ENCODE measurements around the gene CCDC121. TPM values are rescaled to one million over a fixed set of nuclear protein-coding genes. Genes with fewer than 3 reads are reported as not detected.

The CCDC121 gene
- total and polyA plus RNA-seq, 2 of the 4 experiments (the other 2 are of a cell fraction) = 0.65 to 2.0 TPM

- Histone ChIP-seq H2BK5ac (ENCODE audit: low read depth, low read length, poor library complexity, severe bottlenecking) (no peak overlapping the region), H2BK15ac (ENCODE audit: low read depth, low read length) (no peak overlapping the region), H3K27me3 (ENCODE audit: control insufficient read depth, insufficient read depth, low read length) (no peaks in the 10 kb centered on the region), H3K4ac (ENCODE audit: low read depth, low read length) (no peak overlapping the region), H3K56ac (ENCODE audit: extremely low read depth, insufficient read depth, low read length) (no peak overlapping the region), H4K5ac (ENCODE audit: low read depth, low read length) (no peak overlapping the region), H3K36me3 (ENCODE audit: control insufficient read depth, insufficient read depth, low read length) (peaks cover 20% of the 10 kb centered on the region), H3K4me3 (ENCODE audit: insufficient read depth, low read depth, low read length) (no peak overlapping the region), H2AK9ac (replicated peaks; ENCODE audit: low read depth, low read length, poor library complexity) (no peak overlapping the region), H3K14ac (replicated peaks; ENCODE audit: low read depth, low read length) (no peak overlapping the region), H3K79me1 (ENCODE audit: low read depth in 1 of 2, low read length in 2 of 2) (peaks cover 0 to 2% of the 10 kb centered on the region in 2 experiments; a peak in 1 of 4 replicates), H4K8ac (ENCODE audit: low read depth in 2 of 2, low read length in 2 of 2) (no peak overlapping the region), H2AFZ (replicated peaks; ENCODE audit: low read length, poor library complexity) (no peak overlapping the region), H3K9me3 (ENCODE audit: control insufficient read depth, insufficient read depth, low read length) (no peaks in the 10 kb centered on the region), H2BK20ac (ENCODE audit: low read depth, low read length) (no peak overlapping the region), H4K20me1 (ENCODE audit: insufficient read depth, low read length) (no peaks in the 10 kb centered on the region), H3K27ac (ENCODE audit: insufficient read depth, low read length) (no peak overlapping the region), H2AK5ac (ENCODE audit: low read depth, low read length) (no peak overlapping the region), H4K91ac (ENCODE audit: insufficient read depth, low read depth, low read length) (no peak overlapping the region), H2BK120ac (ENCODE audit: low read depth, low read length) (no peak overlapping the region), H3K9me1 (ENCODE audit: insufficient read depth, low read length) (no peaks in the 10 kb centered on the region), H3K9ac (ENCODE audit: low read depth, low read length) (no peak overlapping the region), H3K18ac (ENCODE audit: low read depth, low read length) (no peak overlapping the region), H3K4me1 (ENCODE audit: control insufficient read depth, insufficient read depth, low read length) (no peaks in the 10 kb centered on the region), H3K4me2 (ENCODE audit: low read depth, low read length) (no peak overlapping the region), H3K23ac (ENCODE audit: low read depth, low read length) (no peak overlapping the region)
- DNase-seq = no peak
- CTCF ChIA-PET = no interaction called here
- TF ChIP-seq POLR2A (IDR thresholded peaks at IDR 0.05; ENCODE audit: low read depth, low read length) (no peak), BHLHE40 (IDR thresholded peaks at IDR 0.05; ENCODE audit: low read depth, low read length) (no peak), RAD21 (IDR thresholded peaks at IDR 0.05; ENCODE audit: low read length) (no peak), RFX5 (IDR thresholded peaks at IDR 0.05; ENCODE audit: low read depth, low read length) (no peak), MAZ (IDR thresholded peaks at IDR 0.05; ENCODE audit: borderline replicate concordance, low read depth, low read length) (no peak), NFE2L2 (IDR thresholded peaks at IDR 0.05; ENCODE audit: low read depth, low read length) (no peak), CTCF (conservative IDR thresholded peaks at IDR 0.05; ENCODE audit: low read depth, low read length) (no peak), SMC3 (IDR thresholded peaks at IDR 0.05; ENCODE audit: low read depth, low read length) (no peak), MAFK (IDR thresholded peaks at IDR 0.05; ENCODE audit: low read depth, low read length) (no peak)
- TF ChIP-seq, protein P1, sequence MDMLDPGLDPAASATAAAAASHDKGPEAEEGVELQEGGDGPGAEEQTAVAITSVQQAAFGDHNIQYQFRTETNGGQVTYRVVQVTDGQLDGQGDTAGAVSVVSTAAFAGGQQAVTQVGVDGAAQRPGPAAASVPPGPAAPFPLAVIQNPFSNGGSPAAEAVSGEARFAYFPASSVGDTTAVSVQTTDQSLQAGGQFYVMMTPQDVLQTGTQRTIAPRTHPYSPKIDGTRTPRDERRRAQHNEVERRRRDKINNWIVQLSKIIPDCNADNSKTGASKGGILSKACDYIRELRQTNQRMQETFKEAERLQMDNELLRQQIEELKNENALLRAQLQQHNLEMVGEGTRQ (IDR thresholded peaks at IDR 0.05; ENCODE audit: low read depth, low read length) = no peak
- TF ChIP-seq, protein P2, sequence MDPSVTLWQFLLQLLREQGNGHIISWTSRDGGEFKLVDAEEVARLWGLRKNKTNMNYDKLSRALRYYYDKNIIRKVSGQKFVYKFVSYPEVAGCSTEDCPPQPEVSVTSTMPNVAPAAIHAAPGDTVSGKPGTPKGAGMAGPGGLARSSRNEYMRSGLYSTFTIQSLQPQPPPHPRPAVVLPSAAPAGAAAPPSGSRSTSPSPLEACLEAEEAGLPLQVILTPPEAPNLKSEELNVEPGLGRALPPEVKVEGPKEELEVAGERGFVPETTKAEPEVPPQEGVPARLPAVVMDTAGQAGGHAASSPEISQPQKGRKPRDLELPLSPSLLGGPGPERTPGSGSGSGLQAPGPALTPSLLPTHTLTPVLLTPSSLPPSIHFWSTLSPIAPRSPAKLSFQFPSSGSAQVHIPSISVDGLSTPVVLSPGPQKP (IDR thresholded peaks at IDR 0.05; ENCODE audit: borderline replicate concordance, low read depth, low read length) = no peak
- POLR2A ChIA-PET (ENCODE audit: unreplicated experiment) = no interaction called here
- BruUV-seq (replicated peaks) = no TSS peak
- no peak for ATAC-seq (ENCODE audit: low read depth)
- intact Hi-C loops (cut with micrococcal nuclease) (no loop called here), in situ Hi-C loops (cut with MboI; ENCODE audit: low sequenced_read_pairs) (no loop called here), dilution Hi-C loops (cut with HindIII; ENCODE audit: low sequenced_read_pairs, unreplicated experiment) (no loop called here)
- no CpG with 5 or more reads among the region's 4 CpGs for WGBS, 2 experiments (ENCODE audit: extremely low coverage in 2 of 2, insufficient read length in 1 of 2)
These were observed 42.4 kb upstream of the CCDC121 start for GRCh38 chr2:27671235-27671634.
